Glomerular visceral epithelial cell (primary cell): ENCODE data around the gene DNAH14.
A peak's percentile ranks its signal among the peaks of the same experiment; 100 is the strongest.
"Not testable (repeated sequence)": the region's sequence is repeated elsewhere in the genome, so short reads cannot be mapped to it uniquely, and the experiment has no call there.

ENCODE experiments used
- DNase-seq: peaks from one replicate; pipeline ENCODE4 v3.0.0-alpha.2; 2016; ENCODE audit errors: extremely low spot score

Gene DNAH14

DNA sequence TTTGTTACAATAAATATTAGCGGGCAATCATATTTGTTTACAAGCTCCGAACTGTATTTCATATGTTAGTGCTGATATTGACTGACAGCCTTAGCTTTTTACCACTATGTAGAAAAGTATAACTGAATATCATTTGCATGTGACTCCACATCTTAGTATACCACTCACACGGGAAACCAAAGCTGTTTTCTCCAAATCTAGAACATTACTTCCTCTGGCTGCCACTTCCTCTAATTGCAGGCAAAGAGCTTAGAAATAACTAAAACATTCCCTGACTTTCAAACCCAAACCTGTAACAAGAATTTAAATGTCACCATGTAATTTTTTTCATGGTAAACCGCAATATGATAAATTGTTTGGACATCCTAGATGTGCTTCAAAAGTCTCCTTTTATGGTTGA lies 323.7 kb downstream of the DNAH14 start:
- no peak for DNase-seq

DNA sequence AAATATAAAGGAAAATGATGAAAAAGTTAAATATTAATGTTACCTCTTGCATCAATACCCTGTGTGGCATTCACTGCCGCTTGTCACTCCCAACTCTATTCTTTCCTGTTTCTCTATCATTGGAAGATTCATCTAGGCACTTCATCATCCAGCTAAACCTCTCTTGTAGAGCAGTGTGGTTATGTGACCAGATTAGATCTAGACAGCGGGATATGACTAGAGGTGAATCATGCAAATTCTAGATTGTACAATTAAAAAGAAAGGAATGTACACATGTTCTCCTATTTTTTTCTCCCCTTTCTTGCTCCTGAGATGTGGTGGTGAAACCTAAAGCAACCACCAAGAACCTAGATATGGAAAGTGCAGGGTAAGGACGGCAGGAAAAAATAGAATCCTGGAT lies 324.3 kb downstream of the DNAH14 start:
- peak; percentile 23 for DNase-seq

DNA sequence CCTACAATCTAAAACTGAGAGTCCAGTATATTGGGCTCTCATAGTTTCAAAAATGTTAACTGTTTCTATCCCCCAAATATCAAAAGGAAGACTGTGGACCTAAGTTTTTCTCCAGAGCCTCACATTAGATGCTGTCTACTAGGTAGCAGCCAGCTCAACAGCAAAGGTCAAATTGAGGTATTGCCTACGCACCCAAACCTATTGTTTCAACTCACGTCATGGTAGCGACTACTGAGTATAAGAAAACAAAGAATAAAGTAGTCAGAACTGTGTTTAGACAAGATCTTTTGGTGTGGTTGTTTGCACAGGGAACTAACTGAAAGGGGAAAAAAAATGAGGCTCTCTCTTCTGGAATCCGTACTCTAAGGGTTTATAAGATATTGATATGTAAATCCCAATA lies 325.2 kb downstream of the DNAH14 start:
- no peak for DNase-seq

DNA sequence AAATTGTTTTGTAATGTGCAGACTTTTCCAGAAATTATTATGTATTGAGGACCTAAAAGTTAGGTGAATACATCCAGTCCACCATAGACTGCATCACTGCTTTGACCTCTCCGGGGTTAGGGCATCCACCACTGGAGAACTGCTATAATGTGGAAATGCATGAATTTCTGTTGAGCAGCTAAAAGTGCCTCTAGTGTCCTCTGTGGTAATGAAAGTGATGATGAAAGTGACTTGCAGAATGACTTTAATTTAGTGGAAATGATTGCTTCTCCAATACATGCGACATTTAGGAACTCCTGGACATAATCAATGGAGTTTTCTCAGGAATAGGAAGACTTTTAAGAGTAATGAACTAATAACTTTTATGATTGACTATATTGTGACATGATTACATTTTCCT lies 327.6 kb downstream of the DNAH14 start:
- DNase-seq, result no peak

DNA sequence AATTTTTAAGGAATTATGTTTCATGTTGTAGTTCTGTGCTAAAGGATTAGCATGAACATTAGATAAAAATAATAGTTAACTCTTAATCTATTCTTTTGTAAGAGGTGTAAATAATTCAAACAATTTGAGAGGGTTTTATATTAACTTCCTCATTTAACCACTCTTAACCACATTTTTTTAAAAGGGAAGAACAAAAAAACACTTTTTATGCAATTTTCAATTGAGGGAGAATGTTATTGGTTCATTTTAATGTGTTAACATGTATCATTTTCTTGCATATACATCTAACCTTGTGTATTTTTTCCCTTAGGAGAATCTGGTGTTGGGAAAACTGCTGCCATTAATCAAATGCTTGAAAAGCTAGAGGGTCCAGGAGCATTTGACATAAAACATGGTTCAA lies 329.3 kb downstream of the DNAH14 start:
- DNase-seq, result no peak

DNA sequence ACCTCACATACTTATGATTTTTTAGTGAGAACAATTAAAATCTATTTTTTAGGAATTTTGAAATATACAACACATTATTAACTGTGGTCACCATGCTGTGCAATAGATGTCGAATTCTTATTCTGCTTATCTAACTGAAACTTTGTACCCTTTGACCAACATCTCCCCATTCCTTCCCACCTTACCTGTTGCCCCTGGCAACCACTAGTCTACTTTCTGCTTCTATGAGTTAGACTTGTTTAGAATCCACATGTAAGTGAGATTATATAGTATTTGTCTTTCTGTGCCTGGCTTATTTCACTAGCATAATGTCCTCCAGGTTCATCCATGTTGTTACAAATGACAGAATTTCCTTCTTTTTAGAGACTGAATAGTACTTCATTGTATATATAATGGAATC lies 330.1 kb downstream of the DNAH14 start:
- DNase-seq, result no peak

DNA sequence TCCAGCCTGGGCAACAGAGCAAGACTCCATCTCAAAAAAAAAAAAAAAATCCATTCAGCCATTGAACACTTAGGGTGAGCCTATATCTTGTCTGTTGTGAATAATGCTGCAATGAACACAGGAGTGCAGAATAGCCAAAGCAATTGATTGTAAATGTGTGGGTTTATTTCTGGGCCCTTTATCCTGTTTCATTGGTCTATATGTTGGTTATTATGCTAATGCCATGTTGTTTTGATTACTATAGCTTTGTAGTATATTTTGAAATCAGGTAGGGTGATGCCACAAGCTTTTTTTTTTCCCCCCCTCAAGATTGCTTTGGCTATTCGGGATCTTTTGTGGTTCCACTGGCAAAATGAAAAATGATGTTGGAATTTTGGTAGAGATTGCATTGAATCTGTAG lies 330.8 kb downstream of the DNAH14 start:
- DNase-seq, result no peak

DNA sequence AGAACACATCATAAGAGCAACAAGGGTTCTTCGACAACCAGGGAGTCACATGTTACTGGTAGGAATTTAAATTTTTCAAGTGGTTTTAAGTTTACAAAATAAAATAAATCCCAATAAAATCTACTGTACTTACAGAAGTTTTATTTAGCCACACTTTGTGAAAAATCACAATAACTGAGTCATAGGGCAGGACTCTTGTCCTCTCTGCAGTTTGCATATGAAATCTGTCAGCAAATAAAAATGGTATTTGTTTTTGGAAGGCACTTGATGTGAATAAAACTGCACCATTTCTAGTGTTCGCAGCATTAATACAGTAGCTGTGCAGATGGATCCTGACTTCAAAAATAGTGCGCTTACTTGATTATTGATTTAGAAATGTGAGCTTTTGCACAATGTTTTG lies 348.0 kb downstream of the DNAH14 start:
- no peak for DNase-seq

DNA sequence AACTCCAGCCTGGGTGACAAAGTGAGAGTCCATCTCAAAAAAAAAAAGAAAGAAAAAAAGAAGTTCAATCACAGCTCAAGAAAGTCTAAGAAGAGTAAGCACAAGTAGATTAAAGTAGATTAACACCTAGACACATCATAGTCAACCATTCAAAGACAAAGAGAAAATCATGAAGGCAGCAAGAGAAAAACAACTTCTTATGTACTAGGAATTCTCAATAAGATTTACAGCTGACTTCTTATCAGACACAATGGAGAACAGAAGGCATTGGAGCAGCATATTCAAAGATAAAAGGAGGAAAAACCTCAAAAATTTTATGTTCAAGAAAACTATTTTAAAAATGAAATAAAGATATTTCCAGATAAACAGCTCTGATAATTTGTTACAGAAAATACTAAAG lies 351.1 kb downstream of the DNAH14 start:
- no peak for DNase-seq

DNA sequence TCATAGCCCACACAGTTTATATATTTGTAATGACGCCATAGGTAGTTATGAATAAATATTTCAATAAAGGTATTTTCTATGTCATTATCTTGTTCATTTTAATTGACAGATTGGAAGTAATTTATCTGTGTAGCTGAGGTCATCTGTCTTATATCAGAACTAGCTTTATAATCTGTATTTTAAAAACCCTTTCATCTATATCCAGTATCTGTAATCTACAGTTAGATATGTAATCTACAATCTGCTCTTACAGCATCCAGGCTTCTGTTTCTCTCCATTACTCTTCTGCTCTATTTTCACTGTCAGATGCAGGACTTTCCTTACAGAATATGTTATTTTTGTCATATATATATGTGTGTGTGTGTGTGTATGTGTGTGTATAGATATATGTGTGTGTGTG lies 360.8 kb downstream of the DNAH14 start:
- DNase-seq, result no peak

DNA sequence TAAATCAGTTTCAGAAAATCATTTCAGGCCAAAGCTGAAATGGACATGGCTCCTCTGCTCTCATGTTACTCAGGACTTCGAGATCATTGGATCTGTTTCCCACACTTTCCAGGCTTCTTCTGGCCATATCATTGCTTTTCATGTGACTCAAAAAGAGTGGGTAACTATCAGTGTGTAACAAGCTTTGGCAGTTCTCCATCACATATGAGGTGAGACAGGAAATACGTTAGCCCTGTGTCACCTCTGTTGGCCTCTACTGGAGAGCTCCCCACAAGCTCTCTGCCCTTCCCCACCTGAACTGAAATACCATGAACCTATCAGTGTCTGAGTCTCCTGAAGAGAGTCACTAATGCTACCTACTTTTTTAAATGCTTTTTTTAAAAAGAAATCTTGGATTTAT lies 370.1 kb downstream of the DNAH14 start:
- peak; percentile 72 for DNase-seq

DNA sequence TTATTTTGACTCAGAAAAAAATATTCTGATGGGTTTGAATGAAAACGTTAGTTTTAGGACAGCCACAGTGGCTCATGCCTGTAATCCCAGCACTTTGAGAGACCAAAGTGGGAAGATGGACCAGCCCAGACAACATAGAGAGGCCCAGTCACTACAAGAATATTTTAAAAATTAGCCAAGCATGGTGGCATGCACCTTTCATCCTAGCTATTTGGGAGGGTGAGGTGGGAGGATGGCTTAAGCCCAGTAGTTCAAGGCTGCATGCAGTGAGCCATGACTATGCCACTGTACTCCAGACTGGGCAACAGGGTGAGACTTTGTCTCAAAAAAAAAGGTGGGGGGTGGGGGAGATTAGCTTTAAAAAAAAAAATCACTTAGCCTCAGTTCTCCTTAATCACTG lies 370.9 kb downstream of the DNAH14 start:
- DNase-seq, result peak; percentile 11

DNA sequence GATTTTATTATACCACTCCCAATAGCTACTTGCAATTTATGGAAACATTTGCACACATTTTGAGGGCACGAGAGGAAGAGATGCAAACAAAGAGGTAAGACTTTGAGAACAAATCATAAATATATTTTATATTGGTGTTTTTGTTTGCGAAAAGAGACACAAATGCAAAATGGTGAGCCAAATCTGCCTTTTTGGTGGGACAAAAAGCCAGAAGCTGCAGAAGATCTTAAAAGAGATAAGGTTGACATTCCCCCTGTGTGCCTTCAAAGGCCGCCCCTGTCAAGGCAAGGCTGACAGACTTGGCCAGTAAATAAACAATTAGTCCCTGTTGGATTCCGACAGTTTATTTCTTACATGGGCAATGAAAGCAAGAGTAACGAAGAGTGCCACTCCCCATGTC lies 375.5 kb downstream of the DNAH14 start:
- DNase-seq, result no peak

DNA sequence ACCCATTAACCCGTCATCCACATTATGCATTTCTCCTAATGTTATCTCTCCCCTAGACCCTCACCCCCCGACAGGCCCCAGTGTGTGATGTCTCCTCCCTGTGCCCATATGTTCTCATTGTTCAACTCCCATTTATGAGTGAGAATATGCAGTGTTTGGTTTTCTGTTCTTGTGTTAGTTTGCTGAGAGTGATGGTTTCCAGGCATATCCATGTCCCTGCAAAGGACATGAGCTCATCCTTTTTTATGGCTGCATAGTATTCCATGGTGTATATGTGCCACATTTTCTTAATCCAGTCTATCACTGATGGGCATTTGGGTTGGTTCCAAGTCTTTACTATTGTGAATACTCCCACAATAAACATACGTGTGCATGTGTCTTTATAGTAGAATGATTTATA lies 381.1 kb downstream of the DNAH14 start:
- DNase-seq, result not testable (repeated sequence)

DNA sequence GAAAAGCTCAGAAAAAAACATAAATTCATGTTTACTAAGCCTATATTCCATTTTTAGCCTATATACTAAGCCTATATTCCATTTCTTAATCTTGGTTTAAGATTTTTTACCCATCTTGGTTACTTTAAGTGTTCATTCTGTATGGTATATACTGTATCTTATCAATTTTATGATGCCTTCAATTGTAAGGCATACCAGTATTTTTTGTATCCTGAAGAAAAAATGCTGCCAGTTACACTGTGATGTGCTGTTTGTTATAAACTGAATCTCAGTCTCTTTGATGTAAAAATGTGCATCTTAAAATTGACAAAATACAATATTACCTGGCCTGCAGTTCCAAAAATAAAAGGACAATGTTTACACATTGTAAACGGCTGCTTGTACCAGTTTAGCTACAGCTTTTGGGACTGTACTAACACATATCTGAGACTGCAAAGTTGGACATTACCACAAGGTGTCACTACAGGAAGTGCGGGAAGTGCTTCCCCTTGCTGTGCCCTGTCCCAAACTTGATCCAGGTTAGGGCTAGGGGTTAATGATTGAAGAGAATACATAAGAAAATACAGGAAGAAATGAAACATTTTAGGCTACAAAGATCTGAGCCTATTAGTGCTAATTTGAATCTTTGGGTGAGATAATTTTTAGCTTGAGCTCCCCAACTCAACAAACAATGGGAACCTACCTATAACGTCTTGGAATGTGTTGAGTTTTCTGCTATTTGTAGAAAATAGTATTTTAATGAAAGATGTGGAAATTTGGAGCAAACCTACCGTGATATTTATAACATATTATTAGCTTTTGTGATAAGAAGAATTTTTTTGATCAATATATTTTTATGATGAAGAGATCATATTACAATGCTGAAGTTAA lies 389.5 kb downstream of the DNAH14 start:
- peak; percentile 65 for DNase-seq

DNA sequence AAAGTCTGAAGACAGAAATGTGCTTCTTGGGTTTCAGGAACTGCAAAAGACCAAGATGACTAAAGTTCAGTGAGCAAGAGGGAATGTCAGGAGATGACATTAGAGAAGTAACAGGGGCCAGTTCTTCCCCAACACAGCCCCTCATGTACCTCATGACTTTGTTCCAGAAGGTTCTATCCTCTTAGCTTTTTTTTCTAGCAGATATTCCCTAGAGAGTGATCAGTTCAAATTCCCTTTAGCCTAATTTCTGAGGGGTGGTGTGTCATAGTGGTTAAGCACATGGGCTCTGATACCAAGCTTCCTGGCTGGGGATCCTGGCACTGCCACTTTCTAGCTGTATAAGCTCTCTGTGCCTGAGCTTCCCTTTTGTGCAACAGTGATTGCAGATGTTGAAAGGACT lies 390.4 kb downstream of the DNAH14 start:
- peak; percentile 5 for DNase-seq

DNA sequence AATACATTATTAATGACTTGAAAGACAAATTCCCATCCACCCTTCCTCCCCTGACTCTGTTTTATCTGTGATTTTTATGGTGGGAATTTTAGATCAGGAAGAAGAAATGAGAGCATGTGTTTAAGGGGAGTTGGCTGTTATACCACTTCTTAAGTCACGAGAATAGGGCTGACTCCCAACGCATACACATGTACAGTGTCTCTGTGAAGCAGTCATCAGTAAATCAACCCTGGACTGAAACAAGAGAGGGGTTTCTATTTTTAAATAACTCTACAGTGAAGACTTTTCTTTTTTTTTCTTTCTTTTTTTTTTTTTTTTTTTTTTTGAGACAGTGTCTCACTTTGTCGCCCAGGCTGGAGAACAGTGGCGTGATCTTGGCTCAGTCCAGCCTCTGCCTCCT lies 392.3 kb downstream of the DNAH14 start:
- DNase-seq, result no peak

DNA sequence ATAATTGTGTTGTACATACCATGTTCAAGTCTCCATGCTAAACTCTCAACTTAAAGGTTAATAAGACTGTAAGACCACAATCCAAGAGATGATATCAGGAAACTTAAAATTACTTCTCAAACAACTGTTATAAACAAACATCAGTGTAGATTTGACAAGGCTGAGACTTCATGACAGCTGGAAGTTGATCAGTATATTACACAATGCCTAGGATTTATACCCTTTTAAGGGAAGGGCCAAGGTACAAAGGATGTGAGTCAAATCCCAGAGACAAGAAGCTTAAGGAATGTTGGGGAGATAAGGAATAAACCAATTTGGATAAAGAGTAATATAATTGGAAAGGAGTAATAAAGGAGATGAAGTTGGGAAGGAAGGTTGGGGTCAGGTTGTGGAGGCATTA lies 399.6 kb downstream of the DNAH14 start:
- DNase-seq, result no peak

DNA sequence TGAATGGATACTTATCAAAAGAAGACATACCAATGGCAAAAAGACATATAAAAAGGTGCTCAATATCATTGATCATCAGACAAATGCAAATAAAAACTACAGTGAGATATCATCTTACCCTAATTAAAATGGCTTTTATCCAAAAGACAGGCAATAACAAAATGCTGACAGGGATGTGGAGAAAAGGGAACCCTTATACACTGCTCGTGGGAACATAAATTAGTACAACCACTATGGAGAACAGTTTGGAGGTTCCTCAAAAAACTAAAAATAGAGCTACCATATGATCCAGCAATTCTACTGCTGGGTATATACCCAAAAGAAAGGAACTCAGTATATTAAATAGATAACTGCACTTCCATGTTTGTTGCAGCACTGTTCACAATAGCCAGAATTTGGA lies 400.5 kb downstream of the DNAH14 start:
- DNase-seq, result not testable (repeated sequence)

DNA sequence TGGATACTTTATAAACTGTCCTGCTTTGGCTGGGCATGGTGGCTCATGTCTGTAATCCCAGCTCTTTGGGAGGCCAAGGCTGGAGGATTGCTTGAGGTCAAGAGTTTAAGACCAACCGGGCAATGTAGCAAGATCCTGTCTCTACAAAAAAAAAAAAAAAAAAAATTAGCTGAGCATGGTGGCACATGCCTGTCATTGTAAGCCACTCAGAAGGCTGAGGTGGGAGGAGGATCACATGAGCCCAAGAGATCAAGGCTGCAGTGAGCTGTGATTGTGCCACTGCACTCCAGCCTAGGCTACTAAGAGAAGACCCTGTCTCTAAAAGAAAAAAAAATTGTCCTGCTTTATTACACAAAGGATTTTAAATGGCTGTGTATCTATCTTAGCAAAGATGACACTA lies 403.2 kb downstream of the DNAH14 start:
- DNase-seq, result no peak

DNA sequence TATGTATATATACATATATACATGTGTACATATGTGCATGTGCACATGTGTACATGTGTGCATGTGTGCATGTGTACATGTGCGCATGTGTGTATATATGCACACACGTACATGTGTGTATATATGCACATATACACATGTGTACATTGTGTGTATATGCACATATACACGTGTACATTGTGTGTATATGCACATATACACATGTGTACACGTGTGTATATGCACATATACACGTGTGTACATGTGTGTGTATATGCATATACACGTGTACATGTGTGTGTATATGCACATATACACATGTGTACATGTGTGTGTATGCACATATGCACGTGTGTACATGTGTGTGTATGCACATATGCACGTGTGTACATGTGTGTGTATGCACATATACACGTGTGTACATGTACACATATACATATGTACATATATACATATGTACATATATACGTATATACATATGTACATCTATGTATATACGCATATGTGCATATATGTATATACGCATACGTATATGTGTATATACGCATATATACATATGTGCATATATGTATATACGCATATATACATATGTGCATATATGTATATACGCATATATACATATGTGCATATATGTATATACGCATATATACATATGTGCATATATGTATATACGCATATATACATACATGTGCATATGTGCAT lies 405.8 kb downstream of the DNAH14 start:
- DNase-seq, result not testable (repeated sequence)

DNA sequence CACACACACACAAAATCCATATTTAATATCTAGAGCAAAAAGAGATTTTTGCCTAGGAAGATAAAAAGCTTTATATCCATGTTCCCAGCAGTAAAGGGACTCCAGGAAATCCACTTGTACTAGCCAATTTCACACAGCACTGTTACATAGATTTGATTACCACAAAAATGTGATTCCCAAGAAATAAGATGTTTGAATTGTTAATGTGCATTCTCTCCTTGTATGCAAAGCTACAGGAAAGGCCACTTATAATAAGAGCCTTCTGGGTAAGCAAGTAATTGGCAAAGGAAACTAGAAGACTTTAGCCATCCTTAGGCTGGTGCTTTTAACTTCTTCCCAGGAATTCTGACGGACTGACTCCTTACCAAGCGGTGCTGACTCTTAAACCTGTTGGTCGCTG lies 409.1 kb downstream of the DNAH14 start:
- DNase-seq, result no peak

DNA sequence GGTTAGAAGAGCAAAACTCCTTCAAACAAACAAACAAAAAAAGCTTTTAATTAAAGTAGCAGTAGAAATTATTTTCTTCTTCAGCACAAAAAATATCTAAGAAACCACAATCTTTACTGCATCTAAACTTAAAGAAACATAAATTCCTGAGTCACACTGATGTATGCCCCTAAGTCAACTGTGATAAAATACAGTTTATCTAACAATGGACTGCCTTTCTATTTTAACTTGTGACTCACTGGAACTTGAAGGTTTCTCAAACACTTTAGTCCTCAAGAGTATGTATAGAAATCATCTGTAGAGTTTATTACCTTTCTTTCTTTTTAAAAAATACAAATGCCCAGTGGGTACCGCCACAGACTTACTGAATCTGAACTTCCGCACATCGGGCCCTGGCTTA lies 412.2 kb downstream of the DNAH14 start:
- no peak for DNase-seq
